ENCODE results near the gene LBHD1.
"Not testable (repeated sequence)": the region's sequence is repeated elsewhere in the genome, so short reads cannot be mapped to it uniquely, and the experiment has no call there.

LBHD1 gene

GRCh38 chr11:62665075-62665598 lies 6.9 kb downstream of the LBHD1 start, which contains the start of the genes C11orf98 and CSKMT:
TSS of gene C11orf98 (minus strand) at chr11:62665210. CDS start at chr11:62665169, 41 bp downstream.
TSS of gene CSKMT (plus strand) at chr11:62665312. CDS start at chr11:62665880, 568 bp downstream.
- peak within 1 kb of the TSS; percentile 96 for H3K4me3 ChIP-seq (ENCODE audit: low read depth, low read length)

GRCh38 chr11:62664405-62665074 lies 7.5 kb downstream of the LBHD1 start:
- H3K4me3 ChIP-seq (ENCODE audit: low read depth, low read length) = peak overlapping the region; percentile 96

DNA sequence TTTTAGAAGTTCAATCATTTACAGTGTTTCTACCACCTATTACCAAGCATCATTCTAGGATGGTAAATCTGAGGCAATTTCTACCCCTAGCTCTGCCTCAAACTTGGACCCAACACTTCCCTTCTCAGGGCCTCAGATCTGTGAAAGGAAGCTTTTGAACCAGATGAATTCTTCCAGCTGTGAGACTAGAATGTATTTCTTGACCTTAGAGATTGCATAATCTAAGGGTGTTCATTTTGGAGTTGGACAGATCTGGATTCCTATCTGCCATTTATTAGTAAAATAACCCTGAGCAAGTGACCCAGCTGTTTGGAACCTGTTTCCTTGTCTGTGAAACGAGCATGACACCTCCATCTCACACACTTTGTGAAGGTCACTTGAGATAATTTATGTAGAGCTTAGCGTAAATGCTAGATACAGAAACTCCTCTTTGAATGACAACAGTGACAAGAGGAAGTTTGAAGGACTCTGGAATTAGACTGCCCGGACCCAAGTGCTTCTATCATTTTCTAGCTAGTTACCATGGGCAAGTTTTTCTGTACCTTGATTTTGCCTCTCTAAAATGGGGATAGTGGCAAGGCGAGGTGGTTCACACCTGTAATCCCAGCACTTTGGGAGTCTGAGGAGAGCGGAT lies 15.2 kb downstream of the LBHD1 start:
- H3K4me3 ChIP-seq (ENCODE audit: low read depth, low read length) = no peak overlapping the region

GRCh38 chr11:62654297-62654696 lies 17.8 kb downstream of the LBHD1 start:
- H3K4me3 ChIP-seq (ENCODE audit: low read depth, low read length) = no peak overlapping the region

DNA sequence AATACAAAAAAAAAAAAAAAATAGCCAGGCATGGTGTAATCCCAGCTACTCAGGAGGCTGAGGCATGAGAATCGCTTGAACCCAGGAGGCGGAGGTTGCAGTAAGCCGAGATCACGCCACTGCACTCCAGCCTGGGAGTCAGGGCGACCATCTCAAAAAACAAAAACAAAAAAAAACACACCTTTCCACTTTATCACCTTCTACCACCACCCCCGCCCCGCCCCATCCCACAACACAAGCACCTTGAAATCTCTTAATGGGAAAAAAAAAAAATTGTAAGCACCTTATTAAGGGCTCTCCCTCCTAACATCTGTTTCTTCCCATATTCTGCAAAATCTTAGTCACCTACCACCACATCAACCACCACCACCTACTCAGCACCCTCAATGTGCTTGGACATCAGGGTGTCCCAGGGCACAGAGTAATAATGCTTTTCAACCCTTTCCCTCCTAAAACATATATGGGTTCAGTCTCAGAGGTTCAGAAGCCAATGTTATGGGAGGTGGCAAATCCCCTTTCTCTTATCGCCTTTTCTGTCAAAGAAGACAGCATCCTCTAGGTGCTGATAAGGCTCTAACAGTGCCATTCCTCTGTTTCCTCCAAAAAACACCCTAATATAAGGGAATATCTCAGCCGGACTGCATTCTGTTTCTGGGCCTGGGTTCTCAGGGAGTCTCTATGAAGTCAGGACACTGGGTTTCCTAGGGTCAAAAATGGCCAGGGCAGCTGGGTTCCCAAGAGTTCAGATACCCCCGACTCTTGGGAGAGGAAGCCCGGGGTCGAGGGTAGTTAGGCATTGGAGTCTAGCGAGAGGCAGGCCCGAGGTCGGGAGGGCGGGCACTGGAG lies 19.7 kb downstream of the LBHD1 start:
- peak overlapping the region; percentile 88 for H3K4me3 ChIP-seq (ENCODE audit: low read depth, low read length)

GRCh38 chr11:62650283-62650682 lies 21.8 kb downstream of the LBHD1 start:
- not testable (repeated sequence) for H3K4me3 ChIP-seq (ENCODE audit: low read depth, low read length)

GRCh38 chr11:62649486-62649885 lies 22.6 kb downstream of the LBHD1 start:
- no peak overlapping the region for H3K4me3 ChIP-seq (ENCODE audit: low read depth, low read length)

DNA sequence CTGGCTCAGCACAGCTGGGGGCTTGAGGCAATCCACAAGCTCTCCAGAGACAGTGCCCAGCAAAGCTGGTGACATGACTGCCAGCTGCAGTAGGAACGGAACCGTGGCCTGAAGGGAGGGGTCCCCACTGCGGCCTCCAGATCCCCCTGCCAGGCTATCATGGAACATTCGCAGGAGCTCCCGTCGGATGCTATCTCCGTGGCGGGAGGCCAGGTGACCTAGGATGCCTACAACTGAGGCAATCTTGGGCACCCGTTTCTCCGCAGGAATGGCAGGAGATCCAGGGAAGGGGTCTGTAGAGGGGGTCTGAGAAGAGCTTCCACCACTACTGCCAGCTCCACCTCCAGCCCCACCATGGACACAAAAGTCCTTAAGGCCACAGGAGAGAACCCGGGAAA lies 23.1 kb downstream of the LBHD1 start:
- H3K4me3 ChIP-seq (ENCODE audit: low read depth, low read length) = no peak overlapping the region

GRCh38 chr11:62648185-62648966 lies 23.7 kb downstream of the LBHD1 start:
- H3K4me3 ChIP-seq (ENCODE audit: low read depth, low read length) = no peak overlapping the region

DNA sequence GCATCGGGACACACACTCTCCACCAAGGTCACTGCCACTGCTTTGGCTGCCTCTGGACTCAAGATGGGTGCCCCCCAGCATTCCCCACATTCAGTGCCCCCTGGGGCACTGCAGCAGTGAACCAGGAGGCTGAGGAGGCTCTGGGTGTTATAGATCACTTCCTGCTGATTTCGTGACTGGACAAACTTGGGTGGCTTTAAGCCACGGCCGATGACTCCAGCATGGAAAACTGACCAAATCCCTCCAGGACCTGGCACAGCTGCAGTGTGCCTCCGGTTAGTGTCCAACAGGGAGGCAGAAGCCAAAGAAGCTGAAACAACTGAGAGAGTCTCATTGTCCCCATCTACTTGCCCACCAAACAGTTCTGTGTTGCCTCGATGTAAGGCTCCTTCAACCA lies 24.5 kb downstream of the LBHD1 start:
- no peak overlapping the region for H3K4me3 ChIP-seq (ENCODE audit: low read depth, low read length)

GRCh38 chr11:62646825-62647608 lies 25.1 kb downstream of the LBHD1 start:
- no peak overlapping the region for H3K4me3 ChIP-seq (ENCODE audit: low read depth, low read length)

DNA sequence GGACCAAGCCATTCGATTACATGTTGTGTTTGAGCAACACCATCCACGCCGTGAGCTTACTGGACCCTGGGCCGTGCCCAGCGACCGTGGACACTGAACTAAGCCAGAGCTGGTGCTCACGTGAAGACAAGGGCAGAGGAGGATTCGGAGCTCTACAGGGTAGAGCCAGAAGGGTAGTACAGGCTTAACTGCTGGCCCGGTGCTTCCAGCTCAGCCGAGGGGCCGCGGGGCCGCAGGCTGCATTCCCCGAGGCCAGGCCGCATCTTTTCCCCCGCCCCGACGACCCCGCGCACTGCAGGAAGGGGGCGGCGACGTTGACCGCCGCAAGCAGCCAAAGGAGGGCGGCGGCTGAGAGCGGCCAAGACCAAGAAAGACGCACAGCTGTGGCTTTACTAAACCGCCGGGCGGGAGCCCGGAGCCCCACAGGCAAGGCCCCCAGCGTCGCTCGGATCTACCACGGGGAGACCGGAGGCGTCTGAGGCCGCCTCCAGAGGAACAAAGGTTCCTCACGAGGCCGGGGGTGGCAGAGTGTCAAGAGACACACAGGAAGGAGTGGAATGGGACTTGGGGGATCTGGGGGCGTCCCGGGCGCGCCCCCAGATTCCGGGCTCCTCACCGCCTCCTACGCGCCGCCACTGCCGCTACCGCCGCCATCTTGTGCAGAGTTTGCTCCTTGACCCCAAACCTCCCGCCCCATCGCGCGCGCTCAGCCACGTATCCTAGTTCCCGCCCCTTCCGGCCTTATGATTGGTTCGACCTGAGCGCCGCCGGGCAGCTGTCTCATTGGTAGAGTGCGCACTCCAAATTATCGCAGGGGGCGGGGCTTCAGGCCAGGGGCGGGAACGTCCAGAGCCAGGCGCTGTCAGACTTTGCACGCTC lies 25.9 kb downstream of the LBHD1 start, which contains the start of gene GANAB:
Gene GANAB (minus strand): TSS at position 668 of the 879 bp plus-strand sequence. CDS start 14 bp downstream, at position 654.
- peak within 1 kb of the TSS; percentile 94 for H3K4me3 ChIP-seq (ENCODE audit: low read depth, low read length)

GRCh38 chr11:62645671-62645945 lies 26.5 kb downstream of the LBHD1 start:
- H3K4me3 ChIP-seq (ENCODE audit: low read depth, low read length) = peak overlapping the region; percentile 94

- H3K4me3 ChIP-seq (ENCODE audit: low read depth, low read length) = no peak overlapping the region
These were observed 27.8 kb downstream of the LBHD1 start for GRCh38 chr11:62644220-62644619.

- H3K4me3 ChIP-seq (ENCODE audit: low read depth, low read length) = no peak overlapping the region
These were observed 39.6 kb downstream of the LBHD1 start for GRCh38 chr11:62632492-62632891.

GRCh38 chr11:62627713-62628112 lies 44.4 kb downstream of the LBHD1 start:
- no peak overlapping the region for H3K4me3 ChIP-seq (ENCODE audit: low read depth, low read length)

DNA sequence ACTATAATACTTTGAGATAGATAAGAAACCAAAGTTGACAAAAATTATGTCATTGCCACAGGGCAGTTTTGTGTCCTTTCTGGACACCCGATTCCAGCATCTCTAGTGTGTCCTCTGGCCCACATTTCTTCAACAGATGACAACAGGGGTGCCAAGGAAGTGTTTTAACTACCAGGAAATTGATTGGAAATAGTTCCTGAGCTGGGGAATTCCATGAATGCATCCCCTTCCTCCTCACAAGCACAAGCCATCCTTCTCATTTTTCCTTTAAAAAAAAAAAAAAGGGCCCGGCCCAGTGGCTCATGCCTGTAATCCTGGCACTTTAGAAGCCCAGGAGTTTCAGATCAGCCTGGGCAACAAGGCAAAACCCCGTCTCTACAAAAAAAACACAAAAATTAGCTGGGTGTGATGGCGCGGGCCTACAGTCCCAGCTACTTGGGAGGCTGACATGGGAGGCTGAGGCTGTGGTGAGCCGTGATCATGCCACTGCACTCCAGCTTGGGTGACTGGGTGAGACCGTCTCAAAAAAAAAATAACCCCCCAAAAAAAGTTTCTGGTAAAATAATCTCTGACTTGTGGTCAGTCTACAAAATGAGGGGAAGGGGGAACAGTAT lies 49.5 kb downstream of the LBHD1 start:
- H3K4me3 ChIP-seq (ENCODE audit: low read depth, low read length) = no peak overlapping the region
